DMS153 treated with DMSO at 0.1 percent for 48 hours (cell line): ENCODE data around the gene PPP1R3D.
"Not testable (repeated sequence)": the region's sequence is repeated elsewhere in the genome, so short reads cannot be mapped to it uniquely, and the experiment has no call there.

Source experiments
- DNase-seq: peaks from one replicate; lab custom pipeline; 2025; ENCODE audit not compliant: unreplicated experiment; lab: John Stamatoyannopoulos, UW

Gene PPP1R3D

GRCh38 chr20:59925359-59925758 lies 14.7 kb downstream of the PPP1R3D start:
- no peak for DNase-seq

- no peak for DNase-seq
Observed at GRCh38 chr20:59923514-59923913, 16.6 kb downstream of the PPP1R3D start.

- no peak for DNase-seq
Observed at GRCh38 chr20:59920944-59921343, 19.2 kb downstream of the PPP1R3D start.

GRCh38 chr20:59912609-59913008 lies 27.5 kb downstream of the PPP1R3D start:
- no peak for DNase-seq

GRCh38 chr20:59911041-59911440 lies 29.1 kb downstream of the PPP1R3D start:
- no peak for DNase-seq

GRCh38 chr20:59908855-59909254 lies 31.2 kb downstream of the PPP1R3D start:
- no peak for DNase-seq

GRCh38 chr20:59903621-59904020 lies 36.5 kb downstream of the PPP1R3D start:
- DNase-seq: no peak

GRCh38 chr20:59902470-59902869 lies 37.6 kb downstream of the PPP1R3D start:
- DNase-seq: no peak

- no peak for DNase-seq
Observed at GRCh38 chr20:59895908-59896307, 44.2 kb downstream of the PPP1R3D start.

- no peak for DNase-seq
Observed at GRCh38 chr20:59891581-59891980, 48.5 kb downstream of the PPP1R3D start.

GRCh38 chr20:59890035-59890434 lies 50.1 kb downstream of the PPP1R3D start:
- not testable (repeated sequence) for DNase-seq

GRCh38 chr20:59888050-59888449 lies 52.1 kb downstream of the PPP1R3D start:
- DNase-seq: no peak
